ENCODE data around the gene OS9. TPM values are rescaled to one million over a fixed set of nuclear protein-coding genes. Genes with fewer than 3 reads are reported as not detected.

The OS9 gene
- total RNA-seq, 2 donors from 2014 or later = 310 to 322 TPM

DNA sequence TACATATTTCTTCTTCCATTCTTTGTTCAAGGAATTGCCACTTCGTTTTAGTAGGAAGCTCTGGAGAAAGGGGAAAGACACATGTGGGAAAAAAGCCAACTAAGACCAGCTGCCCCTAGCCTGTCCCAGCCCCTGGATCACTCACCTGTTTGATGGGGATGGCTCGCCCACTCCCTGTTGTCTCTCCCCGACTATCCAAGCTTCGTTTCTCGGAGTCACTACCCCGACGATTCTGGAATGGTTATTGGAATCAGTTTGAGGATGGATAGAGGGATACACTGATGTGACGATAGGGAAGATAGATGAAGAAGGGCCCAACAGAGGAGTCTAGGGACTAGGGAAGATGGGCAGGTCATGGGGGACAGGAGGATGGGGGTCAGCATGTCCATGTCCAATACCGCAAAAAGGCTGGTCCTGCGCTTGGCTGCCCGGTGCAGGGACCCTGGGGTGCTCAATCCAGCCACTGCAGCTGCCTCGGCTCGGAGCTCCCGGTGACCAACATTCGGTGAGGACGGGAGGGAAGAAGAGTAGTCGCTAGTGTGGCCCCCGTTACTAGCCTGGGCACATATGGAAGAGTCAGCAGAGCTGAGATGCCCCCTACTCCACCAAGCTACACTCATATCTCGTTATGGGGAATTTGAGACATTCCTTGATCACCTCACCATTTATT lies 37.6 kb downstream of the OS9 start:
- intact Hi-C loops (cut with DNase I, micrococcal nuclease) = no loop called here
- DNase-seq (no peak), ATAC-seq (no peak)

DNA sequence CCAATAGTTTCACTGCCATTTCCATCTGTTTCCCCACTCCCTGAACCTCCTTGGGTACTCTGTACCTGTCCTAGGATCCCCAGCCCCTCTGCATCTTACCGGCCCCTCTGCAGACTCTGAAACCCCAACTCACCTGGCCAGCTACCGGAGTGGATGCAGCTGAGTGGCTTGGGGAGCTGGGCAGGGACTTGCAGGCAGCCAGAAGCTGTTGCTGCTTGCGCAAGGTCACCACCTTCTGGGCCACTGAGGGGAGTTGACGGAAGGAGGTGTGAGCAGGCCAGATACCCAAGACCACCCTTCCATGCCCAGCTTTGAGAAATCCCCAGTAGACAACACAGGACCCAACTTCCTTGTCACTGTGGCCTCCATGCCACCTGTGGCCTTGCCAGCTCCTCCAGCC lies 38.3 kb downstream of the OS9 start:
- ATAC-seq = no peak
- DNase-seq = no peak
- intact Hi-C loops (cut with DNase I, micrococcal nuclease) = no loop called here

DNA sequence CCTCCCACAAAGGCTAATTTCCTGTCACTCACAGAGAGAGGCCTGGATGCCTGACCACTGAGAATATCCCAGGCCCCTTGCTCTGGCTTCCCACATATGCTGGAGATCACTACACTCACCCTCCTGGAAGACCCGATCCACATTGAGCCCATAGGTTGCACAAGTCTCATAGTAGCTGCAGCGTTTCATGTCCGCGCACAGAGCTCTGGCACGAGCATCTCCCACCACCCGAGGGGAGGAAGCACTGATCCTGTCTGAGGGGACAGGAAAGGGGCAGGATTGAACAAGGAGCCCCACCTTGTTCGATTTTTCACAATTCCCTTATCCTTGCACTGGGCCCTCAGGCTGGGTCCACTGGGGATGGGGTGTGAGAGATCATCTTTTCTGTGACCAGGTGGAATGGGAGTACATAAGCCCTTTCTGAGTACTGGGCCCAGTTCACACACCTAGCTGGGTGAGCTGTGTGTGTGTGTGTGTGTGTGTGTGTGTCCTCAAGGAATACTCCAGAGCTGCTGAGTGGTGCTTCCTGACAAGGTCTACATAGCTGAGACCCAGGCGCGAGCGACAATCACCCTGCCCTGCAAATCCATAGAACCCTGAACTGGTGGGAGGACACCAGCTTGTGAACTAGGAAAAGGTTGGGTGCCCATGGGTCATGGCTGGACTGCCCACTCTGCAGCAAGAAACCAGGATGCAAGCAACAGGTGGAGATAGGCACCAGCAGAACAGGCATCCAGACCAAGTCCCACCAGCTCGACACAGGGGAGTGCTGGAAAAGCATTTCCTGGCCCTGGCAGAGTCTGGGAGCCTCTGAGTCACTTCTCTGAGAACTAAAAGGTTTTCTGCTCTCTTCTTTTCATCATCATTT lies 39.0 kb downstream of the OS9 start:
- intact Hi-C loops (cut with DNase I, micrococcal nuclease) = no loop called here
- ATAC-seq (no peak), DNase-seq (no peak)

DNA sequence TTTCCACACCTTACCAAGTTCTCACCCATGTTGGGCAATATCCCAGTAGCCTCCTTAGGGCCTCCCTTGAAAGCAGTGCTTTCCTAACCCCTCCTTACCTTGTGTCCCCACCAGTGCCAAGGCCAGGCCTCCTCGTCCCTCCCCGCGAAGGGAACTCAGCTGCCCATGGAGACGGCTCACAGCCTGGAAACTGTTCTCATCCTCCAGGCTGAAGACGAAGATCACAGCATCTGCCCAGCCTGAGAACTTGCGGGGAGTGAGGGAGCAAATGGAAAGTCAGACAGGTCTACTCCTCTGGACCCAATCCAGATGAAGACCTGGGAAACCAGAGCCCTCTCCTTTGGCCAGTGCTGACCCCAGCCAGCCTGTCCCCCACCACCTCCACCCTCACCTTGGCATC lies 40.0 kb downstream of the OS9 start:
- DNase-seq (no peak), ATAC-seq (no peak)
- intact Hi-C loops (cut with DNase I, micrococcal nuclease) = no loop called here

DNA sequence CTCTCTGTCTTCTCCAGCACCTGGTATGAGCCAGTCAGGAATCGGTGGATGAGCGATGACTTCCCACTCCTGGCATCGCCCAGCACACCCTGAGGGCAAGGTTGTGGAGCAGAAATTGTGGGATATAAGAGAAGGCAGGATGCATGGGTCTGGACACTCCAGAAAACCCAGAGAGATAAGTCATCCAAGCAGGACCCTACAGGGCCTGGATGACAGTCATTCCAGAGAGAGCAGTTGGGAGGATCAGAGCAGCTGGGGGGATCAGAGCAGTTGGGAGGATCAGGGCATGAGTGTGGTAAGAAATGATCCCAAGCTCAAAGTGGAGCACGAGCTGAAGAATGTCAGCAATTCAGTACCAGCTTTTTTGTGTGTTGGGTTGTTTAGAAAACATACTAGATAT lies 40.7 kb downstream of the OS9 start:
- ATAC-seq (no peak), DNase-seq (no peak)
- intact Hi-C loops (cut with DNase I, micrococcal nuclease) = no loop called here

DNA sequence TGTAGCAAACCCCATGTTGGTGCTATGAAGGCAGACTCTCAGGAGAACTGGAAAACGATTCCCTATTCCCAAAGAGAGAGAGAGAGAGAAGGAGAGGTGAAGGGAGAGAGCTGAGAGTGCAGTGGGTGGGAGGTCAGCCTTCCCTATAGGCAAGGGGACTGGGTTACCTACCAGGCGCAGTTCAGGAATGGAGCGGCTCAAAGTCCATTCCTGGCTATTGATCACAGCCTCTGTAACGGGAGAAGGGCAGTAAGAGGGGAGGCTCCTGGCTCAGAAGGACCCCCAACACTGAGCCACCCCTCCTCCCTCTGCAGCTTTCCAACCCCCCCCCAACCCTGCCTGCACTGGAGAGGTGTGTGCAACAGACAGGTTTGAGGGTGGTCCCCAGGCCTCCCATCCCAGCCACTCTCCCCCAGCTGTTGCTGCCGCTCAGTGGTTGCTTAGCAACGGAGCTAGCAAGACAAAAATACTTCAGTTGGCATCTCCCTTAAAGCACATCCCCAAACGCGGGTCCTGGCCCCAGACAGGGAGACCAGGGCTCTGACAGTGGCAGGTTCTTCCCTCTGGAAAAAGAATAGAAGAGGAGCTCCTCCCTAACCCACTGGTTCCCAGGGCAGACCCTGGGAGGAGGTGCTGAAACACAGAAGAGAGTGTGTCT lies 41.4 kb downstream of the OS9 start:
- intact Hi-C loops (cut with DNase I, micrococcal nuclease) = no loop called here
- no peak for DNase-seq
- ATAC-seq = no peak

DNA sequence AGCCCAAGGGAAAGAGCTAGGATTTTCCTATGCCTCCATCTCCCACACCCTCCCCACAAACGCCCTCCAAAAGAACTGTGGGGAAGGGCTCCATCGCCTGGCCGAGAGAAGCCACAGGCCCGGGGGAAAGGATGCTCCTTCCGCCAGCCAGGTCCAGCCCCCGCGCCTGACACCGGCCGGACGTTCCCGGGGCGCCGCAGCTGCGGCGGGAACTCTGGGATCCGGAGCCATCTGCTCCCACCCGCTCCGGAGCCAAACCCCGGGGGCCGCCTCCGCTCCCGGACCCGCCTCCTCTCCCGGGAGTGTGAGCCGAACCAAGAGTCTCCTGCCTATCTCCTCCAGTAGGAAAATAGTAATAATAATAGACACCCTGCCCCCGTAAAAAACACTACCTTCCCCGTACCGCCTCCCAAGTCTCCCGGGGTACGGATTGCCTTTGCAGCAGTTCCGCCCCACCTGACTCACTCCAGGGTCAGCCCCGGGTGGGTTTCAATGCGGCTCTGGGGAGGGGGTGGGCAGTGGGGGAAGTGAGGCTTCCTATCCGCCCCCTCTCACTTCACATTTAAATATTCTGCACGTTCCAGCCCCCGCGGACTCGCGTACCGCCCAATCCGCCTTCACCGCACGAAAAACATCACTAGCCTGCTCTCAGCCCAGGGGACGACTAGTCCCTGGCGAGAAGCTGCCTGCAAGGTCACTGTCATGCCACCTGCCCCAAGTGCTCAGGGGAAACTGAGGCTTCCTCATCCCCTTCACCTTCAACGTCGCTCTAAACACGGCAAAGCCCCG lies 42.2 kb downstream of the OS9 start:
- intact Hi-C loops (cut with DNase I, micrococcal nuclease) = no loop called here
- DNase-seq (no peak), ATAC-seq (peak; percentile 30)

DNA sequence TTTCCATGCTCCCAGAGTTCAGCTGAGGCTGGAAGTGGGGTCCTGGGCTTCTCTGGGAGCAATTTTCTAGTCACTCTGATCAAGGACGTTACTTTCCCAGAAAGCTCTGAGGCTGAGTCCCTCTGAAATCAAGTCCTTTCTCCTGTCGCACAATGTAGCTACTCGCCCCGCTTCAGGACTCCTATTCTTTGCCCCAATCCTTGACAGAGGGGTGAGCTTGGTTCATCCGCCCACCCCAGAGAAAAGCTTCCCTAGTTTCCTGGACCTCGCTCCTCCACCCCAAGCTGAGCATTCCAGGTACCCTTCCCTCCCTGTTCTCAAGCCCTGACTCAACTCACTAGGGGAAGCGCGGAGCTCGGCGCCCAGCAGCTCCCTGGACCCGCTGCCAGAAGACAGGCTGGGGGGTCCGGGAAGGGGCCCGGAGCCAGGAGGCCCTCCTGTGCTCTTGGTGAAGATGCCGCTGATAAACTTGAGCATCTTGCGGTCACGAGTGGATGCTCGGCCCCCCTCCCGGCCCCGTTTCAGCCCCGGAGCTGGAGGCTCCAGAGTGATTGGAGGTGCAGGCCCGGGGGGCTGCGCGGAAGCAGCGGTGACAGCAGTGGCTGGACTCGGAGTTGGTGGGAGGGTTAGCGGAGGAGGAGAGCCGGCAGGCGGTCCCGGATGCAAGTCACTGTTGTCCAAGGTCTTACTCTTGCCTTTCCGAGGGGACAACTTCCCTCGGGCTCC lies 43.0 kb downstream of the OS9 start:
- intact Hi-C loops (cut with DNase I, micrococcal nuclease) = no loop called here
- no peak for ATAC-seq

DNA sequence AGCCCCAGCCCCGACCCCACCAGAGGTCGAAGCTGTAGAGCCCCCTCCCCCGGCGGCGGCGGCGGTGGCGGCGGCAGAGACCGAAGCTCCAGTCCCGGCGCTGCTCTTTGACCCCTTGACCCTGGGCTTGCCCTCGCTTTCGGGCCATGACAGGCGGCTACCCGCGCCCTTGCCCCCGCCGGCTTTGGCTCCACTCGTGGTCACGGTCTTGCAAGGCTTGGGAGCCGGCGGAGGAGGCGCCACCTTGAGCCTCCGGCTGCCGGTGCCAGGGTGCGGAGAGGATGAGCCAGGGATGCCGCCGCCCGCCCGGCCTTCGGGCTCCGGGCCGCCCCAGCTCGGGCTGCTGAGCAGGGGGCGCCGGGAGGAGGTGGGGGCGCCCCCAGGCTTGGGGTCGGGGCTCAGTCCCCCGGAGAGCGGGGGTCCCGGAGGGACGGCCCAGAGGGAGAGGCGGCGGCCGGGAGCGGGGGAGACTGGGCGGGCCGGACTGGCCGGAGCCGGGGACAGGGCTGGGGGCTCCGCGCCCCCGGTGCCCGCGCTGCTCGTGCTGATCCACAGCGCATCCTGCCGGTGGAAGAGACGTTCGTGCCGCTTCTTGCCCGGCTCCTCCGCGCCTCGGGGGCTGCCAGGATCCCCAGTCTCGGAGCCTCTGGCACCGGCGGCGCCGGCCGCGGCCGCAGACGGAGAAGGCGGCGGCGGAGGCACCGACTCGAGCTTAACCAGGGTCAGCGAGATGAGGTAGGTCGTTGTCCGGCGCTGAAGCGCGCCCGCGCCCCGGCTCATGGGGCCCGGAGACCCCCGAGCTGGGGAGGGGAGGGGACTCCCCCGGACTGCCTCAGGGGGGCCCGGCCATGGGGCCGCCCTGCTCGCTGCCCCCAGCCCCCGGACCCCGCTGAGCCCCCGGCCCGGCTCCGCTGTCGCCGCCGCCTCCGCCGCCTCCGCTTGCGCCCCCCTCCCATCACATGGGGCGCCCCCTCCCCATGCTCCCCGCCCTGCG lies 43.8 kb downstream of the OS9 start:
- ATAC-seq (no peak), DNase-seq (no peak)
- intact Hi-C loops (cut with DNase I, micrococcal nuclease) = no loop called here

More for the DNA sequence above, 43.0 kb downstream of the OS9 start:
- DNase-seq = no peak

DNA sequence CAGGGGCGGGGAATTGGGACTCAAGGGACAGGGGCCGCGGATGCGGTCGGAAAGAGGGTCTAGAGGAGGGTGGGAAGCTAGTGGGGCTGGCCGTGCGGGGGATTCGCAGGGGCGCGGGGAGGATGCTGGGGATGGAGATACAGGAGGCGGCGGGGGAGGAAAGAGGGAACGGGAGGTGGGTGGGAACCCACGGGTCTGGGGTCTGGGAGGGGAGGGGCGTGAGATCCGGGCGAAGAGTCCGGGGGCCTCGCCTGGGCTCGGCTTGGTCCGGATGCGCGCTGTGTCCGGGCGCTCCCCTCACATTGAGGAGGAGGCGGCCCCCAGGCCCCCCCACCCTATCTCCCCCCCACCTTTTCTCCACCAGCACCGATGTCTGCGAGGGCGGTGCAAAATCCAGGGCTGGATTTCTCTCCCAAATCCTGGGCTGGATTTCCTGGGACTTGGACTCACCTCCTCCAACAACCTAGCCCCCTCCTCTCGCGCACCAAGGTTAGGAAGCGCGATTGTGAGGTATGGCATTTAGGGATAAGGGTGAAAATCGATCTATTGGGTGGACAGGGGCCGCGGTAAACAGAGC lies 44.8 kb downstream of the OS9 start, which contains the start of gene AGAP2:
Gene AGAP2 (minus strand): TSS at position 82 of the 577 bp plus-strand sequence. CDS start 496 bp downstream, outside the sequence.
- DNase-seq = no peak
- no peak for ATAC-seq
- intact Hi-C loops (cut with DNase I, micrococcal nuclease) = no loop called here

DNA sequence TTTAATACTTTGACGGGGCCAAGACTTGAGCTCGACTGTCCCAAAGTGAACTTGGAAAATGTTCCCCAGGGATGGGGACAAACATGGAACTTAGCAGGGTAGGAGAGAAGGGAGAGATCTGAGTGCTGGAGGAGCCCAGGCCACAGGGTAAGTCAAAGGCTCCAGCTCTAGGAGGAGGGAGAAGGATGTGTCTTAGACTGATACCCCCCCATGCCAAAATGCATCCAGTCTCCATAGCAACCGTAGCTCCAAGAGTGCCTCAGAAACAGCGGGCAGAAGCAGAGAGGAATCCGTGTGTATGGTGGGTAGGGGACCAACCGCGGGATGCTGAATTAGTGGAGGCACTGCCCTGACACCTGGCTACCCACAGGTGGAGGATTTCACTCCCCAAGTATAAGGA lies 45.5 kb downstream of the OS9 start:
- DNase-seq (no peak), ATAC-seq (no peak)
- intact Hi-C loops (cut with DNase I, micrococcal nuclease) = no loop called here

DNA sequence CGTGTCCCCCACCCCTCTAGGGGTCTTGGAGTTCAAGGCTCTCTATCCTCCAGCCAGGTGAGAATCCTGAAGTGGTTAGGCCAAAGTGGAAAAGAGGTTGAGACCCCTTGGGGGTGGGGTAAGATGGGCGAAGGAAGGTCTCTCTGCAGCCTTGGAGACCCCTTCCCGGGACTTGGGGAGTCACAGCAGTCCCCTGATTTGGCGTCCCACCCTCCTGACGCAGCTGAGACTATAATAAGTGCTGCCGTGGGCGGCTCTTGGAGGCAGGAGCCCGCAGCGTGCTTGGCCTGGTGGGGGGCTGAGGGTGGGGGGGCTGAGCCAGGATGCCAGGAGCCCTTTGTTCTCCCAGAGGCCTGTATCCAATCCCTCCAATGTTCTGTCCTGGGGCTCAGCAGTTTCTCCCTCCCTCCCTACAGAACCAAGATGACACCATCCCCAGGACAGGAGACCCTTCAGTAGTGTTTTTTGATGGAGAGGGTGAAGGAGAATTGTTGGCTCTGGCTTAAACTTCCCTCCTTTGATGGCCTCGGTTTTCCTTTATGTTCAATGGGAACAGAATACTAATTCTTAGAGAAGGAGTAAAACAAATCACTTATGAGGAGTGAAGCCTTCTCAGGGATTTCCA lies 46.1 kb downstream of the OS9 start:
- ATAC-seq (no peak), DNase-seq (no peak)
- intact Hi-C loops (cut with DNase I, micrococcal nuclease) = no loop called here

DNA sequence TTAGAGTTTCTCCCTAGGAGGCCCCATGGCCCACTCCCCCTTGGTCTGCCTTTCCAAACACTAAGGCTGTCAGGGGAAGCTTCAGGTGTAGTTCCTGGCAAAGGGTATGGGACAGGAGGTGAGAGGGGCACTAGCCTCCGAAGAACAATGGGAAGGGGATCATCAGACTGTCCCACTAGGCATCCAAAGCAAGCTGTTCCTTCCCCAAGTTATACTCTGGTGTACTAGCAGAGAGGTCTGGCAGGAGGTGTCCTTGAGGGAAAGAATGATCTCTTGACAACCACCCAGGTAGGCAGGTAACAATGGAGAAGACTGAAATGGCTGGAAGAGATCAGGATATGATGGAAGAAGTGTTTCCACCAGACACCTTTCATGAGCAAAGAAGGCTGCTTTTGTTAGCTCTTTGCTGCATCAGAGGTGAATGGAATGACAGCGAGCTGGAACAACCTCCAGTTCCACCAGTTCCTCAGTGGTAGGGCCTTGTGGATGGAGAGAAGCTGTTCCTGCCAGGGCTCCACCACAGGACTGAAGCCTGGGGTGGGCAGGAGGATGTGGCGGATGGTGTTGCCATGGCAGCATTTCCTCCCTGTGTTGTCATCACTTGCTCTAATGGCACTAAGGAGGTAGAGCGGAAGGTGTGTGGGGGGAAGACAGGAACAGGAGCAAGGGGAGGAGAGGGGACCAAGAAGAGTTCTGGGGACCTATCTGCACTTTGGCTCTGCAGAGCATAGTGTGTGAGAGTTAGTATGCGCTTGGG lies 46.9 kb downstream of the OS9 start:
- intact Hi-C loops (cut with DNase I, micrococcal nuclease) = no loop called here
- ATAC-seq (no peak), DNase-seq (peak in 1 of 2 donors; percentile 49)

DNA sequence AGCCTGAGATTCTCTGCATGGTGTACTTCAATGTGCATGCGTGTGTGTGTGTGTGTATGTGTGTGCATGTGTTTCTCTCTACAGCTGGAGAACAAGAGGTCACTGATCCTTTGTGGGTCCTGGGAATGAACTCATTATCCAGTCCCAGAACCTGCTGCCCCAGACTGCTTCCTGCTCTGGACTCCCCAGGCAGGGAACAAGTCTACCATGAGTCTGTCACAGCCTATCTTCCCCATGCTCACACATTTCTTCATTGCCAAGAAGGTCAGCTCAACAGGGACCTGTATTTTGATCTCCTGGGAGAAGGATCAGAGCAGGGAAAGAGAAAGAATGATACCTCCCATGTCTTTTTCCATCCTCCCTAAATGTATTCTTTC lies 47.5 kb downstream of the OS9 start:
- DNase-seq = no peak
- intact Hi-C loops (cut with DNase I, micrococcal nuclease) = no loop called here
- ATAC-seq = no peak

DNA sequence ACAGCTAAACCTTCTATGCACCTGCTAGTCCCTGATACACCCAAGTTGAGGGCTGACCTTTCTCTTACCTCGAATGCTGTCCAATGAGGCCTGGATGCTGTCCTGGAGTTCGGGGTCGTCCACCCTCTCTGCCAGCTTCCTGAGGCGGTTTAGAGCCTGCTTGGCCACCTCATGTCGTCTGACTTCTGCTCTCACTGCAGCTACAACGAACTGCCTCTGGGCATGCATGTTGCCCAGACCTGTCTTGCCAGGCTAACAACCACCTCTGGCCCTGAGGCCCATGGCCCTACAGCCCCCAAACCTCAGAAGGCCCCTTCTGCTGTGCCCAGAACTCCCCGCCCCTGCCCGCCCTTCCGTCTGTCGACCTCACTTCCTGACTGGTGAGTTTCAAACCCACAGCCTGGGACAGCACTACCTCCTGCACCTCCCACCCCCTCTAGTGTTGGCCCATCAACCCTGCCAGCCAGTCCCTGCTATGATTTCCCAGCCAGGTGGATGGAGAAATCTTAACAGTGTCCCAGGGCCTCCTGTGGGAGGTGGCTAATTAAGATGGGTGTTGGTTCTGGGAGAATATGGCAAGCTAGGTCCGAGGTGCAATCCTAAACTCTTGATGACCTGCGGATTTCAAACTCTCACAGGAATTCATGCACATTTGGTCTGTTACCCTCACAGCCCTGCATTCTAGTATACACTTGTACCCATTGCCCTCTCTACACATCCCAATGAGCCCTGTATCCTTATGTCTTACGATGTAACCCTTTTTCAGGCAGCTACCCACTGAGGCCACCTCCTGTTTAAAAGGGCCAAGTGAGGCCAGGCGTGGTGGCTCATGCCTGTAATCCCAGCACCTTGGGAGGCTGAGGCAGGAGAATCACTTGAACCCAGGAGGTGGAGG lies 48.2 kb downstream of the OS9 start:
- peak; percentile 60 to 65 for DNase-seq
- intact Hi-C loops (cut with DNase I, micrococcal nuclease) = no loop called here

More for the DNA sequence above, 48.2 kb downstream of the OS9 start:
- ATAC-seq = no peak

Data from left colon (tissue), 2 donors.